GM12878 (cell line): ENCODE measurements around the gene TNS4. TPM values are rescaled to one million over a fixed set of nuclear protein-coding genes. Genes with fewer than 3 reads are reported as not detected.
A peak's percentile ranks its signal among the peaks of the same experiment; 100 is the strongest.

Experiments used
- ATAC-seq: fragments of 200-7000 bp; cut with Tn5 transposase; 3 replicates; pipeline ENCODE4 v1.9.1; 2020; ENCODE audit warnings: mild to moderate bottlenecking, moderate library complexity
- BruUV-seq: library from RNA; stranded (reverse); fragments of 400-500 nt; replicated peaks from 2 replicates; lab custom pipeline; 2021; lab: Mats Ljungman, UMichigan
- CTCF ChIA-PET: fragments of 300-600 bp; sonication (Branson Sonifier 250); formaldehyde crosslinking; extraction: SDS; loops from one replicate; lab custom pipeline; 2021; ENCODE audit warnings: inconsistent platforms; lab: Yijun Ruan, JAX
- POLR2A ChIA-PET: fragments of 350-600 bp; formaldehyde crosslinking; extraction: SDS; loops from one replicate; lab custom pipeline; 2021; ENCODE audit warnings: inconsistent platforms; lab: Charles Lee
- RAD21 ChIA-PET: fragments of 300-600 bp; sonication (Branson Sonifier 250); formaldehyde crosslinking; loops from one replicate; lab custom pipeline; 2023; ENCODE audit warnings: antibody characterized with exemption; ENCODE audit not compliant: unreplicated experiment; lab: Charles Lee
- SMC1A ChIA-PET: fragments of 300-600 bp; sonication (Branson Sonifier 250); formaldehyde crosslinking; loops from one replicate; lab custom pipeline; 2023; ENCODE audit not compliant: unreplicated experiment, uncharacterized antibody; lab: Charles Lee
- DNase-seq: peaks from one replicate; pipeline ENCODE4 v3.0.0-alpha.2; 2011; ENCODE audit warnings: low read depth, low spot score
- FAIRE-seq: peaks from 3 replicates; lab custom pipeline; 2011; peaks lifted over from hg19 to GRCh38; lab: Jason Lieb, UNC
- H2AFZ ChIP-seq: 2 replicates; pipeline ENCODE4 v1.6.0; 2011; ENCODE audit warnings: low read depth, low read length, control low read depth; ENCODE audit not compliant: control insufficient read depth
- H3K27ac ChIP-seq: 2 replicates; pipeline ENCODE4 v1.5.1; 2011; ENCODE audit warnings: control low read depth; ENCODE audit not compliant: control insufficient read depth, insufficient read depth
- H3K27me3 ChIP-seq, 2 experiments: replicated peaks in 1 of 2; 2 replicates each; pipeline versions ENCODE4 v1.6.0 to v1.6.1; 2011; ENCODE audit warnings: low read length in 1 of 2; ENCODE audit not compliant: control insufficient read depth in 2 of 2, insufficient read depth in 2 of 2
- H3K36me3 ChIP-seq, 2 experiments: 2 replicates each; pipeline ENCODE4 v1.5.1; 2011; ENCODE audit warnings: low read length in 1 of 2; ENCODE audit not compliant: control insufficient read depth in 2 of 2, insufficient read depth in 2 of 2
- H3K4me1 ChIP-seq: 2 replicates; pipeline ENCODE4 v1.6.1; 2011; ENCODE audit warnings: mild to moderate bottlenecking, low read length, moderate library complexity, mixed read lengths; ENCODE audit not compliant: control insufficient read depth, insufficient read depth
- H3K4me2 ChIP-seq: 2 replicates; pipeline ENCODE4 v1.6.0; 2011; ENCODE audit warnings: control low read depth; ENCODE audit not compliant: control insufficient read depth, insufficient read depth
- H3K4me3 ChIP-seq: fragments of 200-600 bp; sonication (generic); 2 replicates; pipeline ENCODE4 v1.5.1; 2016
- H3K79me2 ChIP-seq: 2 replicates; pipeline ENCODE4 v1.6.0; 2011; ENCODE audit warnings: low read length; ENCODE audit not compliant: control insufficient read depth, insufficient read depth
- H3K9ac ChIP-seq: 2 replicates; pipeline ENCODE4 v1.8.0; 2011; ENCODE audit warnings: low read length, control low read depth, mixed read lengths; ENCODE audit not compliant: control insufficient read depth, insufficient read depth
- H3K9me3 ChIP-seq: replicated peaks from 3 replicates; pipeline ENCODE4 v1.5.1; 2011; ENCODE audit warnings: mild to moderate bottlenecking, low read length; ENCODE audit not compliant: control insufficient read depth, insufficient read depth
- H4K20me1 ChIP-seq: 2 replicates; pipeline ENCODE4 v1.6.0; 2011; ENCODE audit not compliant: control insufficient read depth, insufficient read depth
- PKNOX1 ChIP-seq: fragments of 450-650 bp; IDR thresholded peaks from 2 replicates; pipeline ENCODE4 v1.6.1; 2016; ENCODE audit warnings: mild to moderate bottlenecking
- SKIL ChIP-seq: fragments of 450-650 bp; IDR thresholded peaks from 2 replicates; pipeline ENCODE4 v1.6.1; 2017; ENCODE audit warnings: mild to moderate bottlenecking, low read depth, inconsistent platforms; ENCODE audit not compliant: poor library complexity, severe bottlenecking
- WGBS: methylation state at CpG from one replicate; pipeline ENCODE4 v1.1.6; 2016; ENCODE audit warnings: low lambda C conversion rate; ENCODE audit not compliant: insufficient replicate concordance, insufficient coverage; ENCODE audit errors: missing lambda C conversion rate; 5-methylcytosine and 5-hydroxymethylcytosine counted together
- in situ Hi-C: fragments of 300-500 bp; cut with MboI; formaldehyde crosslinking; loops from 9 replicates; pipeline ENCODE4 v1.14.3; 2018; ENCODE audit warnings: mixed read lengths
- intact Hi-C: fragments of 100-400 bp; cut with micrococcal nuclease; formaldehyde crosslinking; loops from one replicate; pipeline ENCODE4 v1.14.2; 2022; ENCODE audit not compliant: unreplicated experiment
- polyA plus RNA-seq, 11 experiments: library from polyadenylated mRNA; depleted of rRNA in 4 of 11; unstranded in 6 of 11; stranded (reverse) in 5 of 11; fragments of >200 nt; fragmentation: Nextera tagmentation in 4 of 11; fragmentation: Illumina TruSeq in 1 of 11; extraction: Ambion mirVana in 4 of 11; extraction: Trizol in 1 of 11; gene quantifications; 1 replicate in 1 of 11; 2 replicates in 10 of 11; pipeline versions ENCODE4 v1.2.1 to v1.2.3, GENCODE V29; 2011 to 2016; ENCODE audit warnings: inconsistent platforms in 2 of 11, missing spikeins in 2 of 11, low read depth in 1 of 11
- total RNA-seq, 4 experiments: library from RNA; depleted of rRNA in 3 of 4; stranded (reverse); fragments of >200 nt in 3 of 4; fragmentation: Illumina TruSeq in 1 of 4; extraction: Trizol in 1 of 4; gene quantifications; 2 replicates each; pipeline versions ENCODE4 v1.2.1 to v1.2.3, GENCODE V29; 2013 to 2021

TNS4 gene
- total and polyA plus RNA-seq, 10 of the 15 experiments (the other 5 are each of a cell fraction or from before 2014, with no cell fraction given), result 0.10 to 0.90 (median 0.68) TPM; not detected in 2

- H3K36me3 ChIP-seq, result no peaks in the 10 kb centered on the region
- ChIA-PET CTCF (interaction anchor here (0.9 to 1.9 kb wide), 7 partner anchors 25 to 74 kb away, joined by 3 to 5 read pairs (median 4); no protein-coding TSS in a partner anchor), SMC1A (interaction anchor here (0.9 kb wide), 1 partner anchor 26 kb away, joined by 3 read pairs; no protein-coding TSS in a partner anchor), POLR2A (no interaction called here), RAD21 (interaction anchor here (0.7 to 1.0 kb wide), 2 partner anchors 17 to 61 kb away, joined by 3 read pairs; no protein-coding TSS in a partner anchor)
- no peak overlapping the region for H3K27ac ChIP-seq
- no peak overlapping the region for H3K4me2 ChIP-seq
- H3K79me2 ChIP-seq, result no peaks in the 10 kb centered on the region
- H2AFZ ChIP-seq, result no peak overlapping the region
- FAIRE-seq (no peak), DNase-seq (no peak), ATAC-seq (no peak)
- H3K9ac ChIP-seq, result no peak overlapping the region
- no peaks in the 10 kb centered on the region; the same call in 2 of the 3 replicates for H3K9me3 ChIP-seq
- WGBS, result 0% methylated on average over 3 of the region's 3 CpGs
- no peaks in the 10 kb centered on the region for H4K20me1 ChIP-seq
- no TSS peak for BruUV-seq
- H3K27me3 ChIP-seq, result no peaks in the 10 kb centered on the region
- in situ Hi-C loops (no loop called here), intact Hi-C loops (no loop called here)
- TF ChIP-seq PKNOX1 (peak; percentile 58; the same call in 1 of the 2 replicates), SKIL (no peak)
- H3K4me3 ChIP-seq, result no peak overlapping the region
- H3K4me1 ChIP-seq, result no peaks in the 10 kb centered on the region
Observed at GRCh38 chr17:40472733-40473452, 28.5 kb downstream of the TNS4 start.
